Endodermal cell (in vitro differentiated cells): ENCODE measurements around the gene HBG1. TPM values are rescaled to one million over a fixed set of nuclear protein-coding genes. Genes with fewer than 3 reads are reported as not detected.

ENCODE experiments used
- DNase-seq: peaks from one replicate; pipeline ENCODE4 v3.0.0-alpha.2; 2017
- H3K27ac ChIP-seq: 2 replicates; pipeline ENCODE4 v1.5.1; 2013; ENCODE audit warnings: mild to moderate bottlenecking, low read depth, low read length, moderate library complexity
- H3K27me3 ChIP-seq: 2 replicates; pipeline ENCODE4 v1.6.1; 2013; ENCODE audit warnings: mild to moderate bottlenecking, low read length, moderate library complexity; ENCODE audit not compliant: insufficient read depth, control insufficient read depth, poor library complexity, severe bottlenecking
- H3K36me3 ChIP-seq: 2 replicates; pipeline ENCODE4 v1.7.0; 2013; ENCODE audit warnings: mild to moderate bottlenecking, low read length, moderate library complexity; ENCODE audit not compliant: control insufficient read depth, insufficient read depth
- H3K4me1 ChIP-seq: one replicate; pipeline ENCODE4 v1.7.0; 2013; ENCODE audit warnings: low read length; ENCODE audit not compliant: control insufficient read depth, insufficient read depth
- H3K4me3 ChIP-seq: 2 replicates; pipeline ENCODE4 v1.5.1; 2013; ENCODE audit warnings: mild to moderate bottlenecking, low read length, moderate library complexity
- H3K9ac ChIP-seq: 2 replicates; pipeline ENCODE4 v1.6.1; 2013; ENCODE audit warnings: mild to moderate bottlenecking, low read length, moderate library complexity; ENCODE audit not compliant: poor library complexity, severe bottlenecking; ENCODE audit errors: extremely low read depth
- H3K9me3 ChIP-seq: 2 replicates; pipeline ENCODE4 v1.6.1; 2013; ENCODE audit warnings: mild to moderate bottlenecking, low read length, moderate library complexity; ENCODE audit not compliant: control insufficient read depth
- H3K27ac Mint-ChIP-seq: 2 replicates; pipeline ENCODE4 v1.8.0; 2020; ENCODE audit warnings: mixed read lengths
- H3K27me3 Mint-ChIP-seq: 2 replicates; pipeline ENCODE4 v1.8.0; 2021; ENCODE audit warnings: mild to moderate bottlenecking, mixed read lengths; ENCODE audit not compliant: insufficient read depth
- H3K36me3 Mint-ChIP-seq: 2 replicates; pipeline ENCODE4 v1.8.0; 2020; ENCODE audit warnings: low read depth, mixed read lengths
- H3K4me1 Mint-ChIP-seq: 2 replicates; pipeline ENCODE4 v1.8.0; 2020; ENCODE audit warnings: mixed read lengths
- H3K4me3 Mint-ChIP-seq: 2 replicates; pipeline ENCODE4 v1.8.0; 2020; ENCODE audit warnings: mild to moderate bottlenecking, moderate library complexity, mixed read lengths
- H3K9me3 Mint-ChIP-seq: 2 replicates; pipeline ENCODE4 v1.8.0; 2020; ENCODE audit warnings: mild to moderate bottlenecking, mixed read lengths
- WGBS, 2 experiments: methylation state at CpG; one replicate each; pipeline versions ENCODE4 v1.1.5 to v1.1.7; 2013; ENCODE audit warnings: missing lambda C conversion rate in 2 of 2, mixed read lengths in 1 of 2; ENCODE audit not compliant: insufficient coverage in 1 of 2, insufficient read length in 1 of 2; 5-methylcytosine and 5-hydroxymethylcytosine counted together
- total RNA-seq, 2 donors: library from RNA; stranded (reverse); fragmentation: NEBNext Ultra II Directional in 1 of 2; extraction: Animal tissue kit (Norgen Biotek cat#: 25700) in 1 of 2; gene quantifications; 2 replicates in 1 of 2; 3 replicates in 1 of 2; pipeline ENCODE4 v1.2.1, GENCODE V29; 2021
- TF ChIP-seq, protein P1 (sequence below): fragments of 200-600 bp; sonication (generic); conservative IDR thresholded peaks from 2 replicates; pipeline ENCODE4 v1.5.0; 2021; ENCODE audit warnings: antibody characterized with exemption, mild to moderate bottlenecking

Gene HBG1
- total RNA-seq, 2 donors from 2014 or later, result not detected

DNA sequence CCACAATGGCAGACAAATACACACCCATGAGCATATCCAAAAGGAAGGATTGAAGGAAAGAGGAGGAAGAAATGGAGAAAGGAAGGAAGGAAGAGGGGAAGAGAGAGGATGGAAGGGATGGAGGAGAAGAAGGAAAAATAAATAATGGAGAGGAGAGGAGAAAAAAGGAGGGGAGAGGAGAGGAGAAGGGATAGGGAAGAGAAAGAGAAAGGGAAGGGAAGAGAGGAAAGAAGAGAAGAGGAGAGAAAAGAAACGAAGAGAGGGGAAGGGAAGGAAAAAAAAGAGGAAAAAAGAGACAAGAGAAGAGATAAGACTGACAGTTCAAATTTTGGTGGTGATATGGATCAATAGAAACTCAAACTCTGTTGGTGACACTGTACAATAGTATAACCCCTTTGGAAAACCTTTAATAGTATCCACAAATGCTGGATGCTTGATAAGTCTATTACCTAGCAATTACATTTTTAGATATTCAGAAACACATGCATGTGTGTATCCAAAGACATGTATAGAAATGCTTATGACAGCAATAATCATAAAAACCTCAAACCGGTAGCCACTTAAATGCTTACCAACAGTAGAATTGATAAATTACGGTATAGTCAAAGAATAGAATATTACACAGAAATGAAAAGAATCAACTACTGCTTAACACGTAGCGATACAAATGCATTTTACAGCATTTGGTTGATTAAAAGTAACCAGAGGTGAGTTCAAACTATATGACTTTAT is 14.1 kb downstream of the HBG1 start:
- H3K36me3 ChIP-seq, result no peaks in the 10 kb centered on the region
- no peaks in the 10 kb centered on the region for H3K9me3 ChIP-seq
- Mint-ChIP-seq H3K36me3 (no peaks in the 10 kb centered on the region), H3K4me3 (no peak overlapping the region), H3K9me3 (no peaks in the 10 kb centered on the region), H3K27ac (no peak overlapping the region), H3K4me1 (no peaks in the 10 kb centered on the region), H3K27me3 (peaks cover 3% of the 10 kb centered on the region)
- DNase-seq, result no peak
- H3K9ac ChIP-seq, result no peak overlapping the region
- no peak overlapping the region for H3K27ac ChIP-seq
- no peaks in the 10 kb centered on the region for H3K27me3 ChIP-seq
- TF ChIP-seq, protein P1, sequence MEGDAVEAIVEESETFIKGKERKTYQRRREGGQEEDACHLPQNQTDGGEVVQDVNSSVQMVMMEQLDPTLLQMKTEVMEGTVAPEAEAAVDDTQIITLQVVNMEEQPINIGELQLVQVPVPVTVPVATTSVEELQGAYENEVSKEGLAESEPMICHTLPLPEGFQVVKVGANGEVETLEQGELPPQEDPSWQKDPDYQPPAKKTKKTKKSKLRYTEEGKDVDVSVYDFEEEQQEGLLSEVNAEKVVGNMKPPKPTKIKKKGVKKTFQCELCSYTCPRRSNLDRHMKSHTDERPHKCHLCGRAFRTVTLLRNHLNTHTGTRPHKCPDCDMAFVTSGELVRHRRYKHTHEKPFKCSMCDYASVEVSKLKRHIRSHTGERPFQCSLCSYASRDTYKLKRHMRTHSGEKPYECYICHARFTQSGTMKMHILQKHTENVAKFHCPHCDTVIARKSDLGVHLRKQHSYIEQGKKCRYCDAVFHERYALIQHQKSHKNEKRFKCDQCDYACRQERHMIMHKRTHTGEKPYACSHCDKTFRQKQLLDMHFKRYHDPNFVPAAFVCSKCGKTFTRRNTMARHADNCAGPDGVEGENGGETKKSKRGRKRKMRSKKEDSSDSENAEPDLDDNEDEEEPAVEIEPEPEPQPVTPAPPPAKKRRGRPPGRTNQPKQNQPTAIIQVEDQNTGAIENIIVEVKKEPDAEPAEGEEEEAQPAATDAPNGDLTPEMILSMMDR, result no peak
- H3K4me1 ChIP-seq, result no peaks in the 10 kb centered on the region
- 90 to 96% methylated on average over 3 to 5 of the region's 5 CpGs for WGBS, 2 experiments
- H3K4me3 ChIP-seq, result no peak overlapping the region

DNA sequence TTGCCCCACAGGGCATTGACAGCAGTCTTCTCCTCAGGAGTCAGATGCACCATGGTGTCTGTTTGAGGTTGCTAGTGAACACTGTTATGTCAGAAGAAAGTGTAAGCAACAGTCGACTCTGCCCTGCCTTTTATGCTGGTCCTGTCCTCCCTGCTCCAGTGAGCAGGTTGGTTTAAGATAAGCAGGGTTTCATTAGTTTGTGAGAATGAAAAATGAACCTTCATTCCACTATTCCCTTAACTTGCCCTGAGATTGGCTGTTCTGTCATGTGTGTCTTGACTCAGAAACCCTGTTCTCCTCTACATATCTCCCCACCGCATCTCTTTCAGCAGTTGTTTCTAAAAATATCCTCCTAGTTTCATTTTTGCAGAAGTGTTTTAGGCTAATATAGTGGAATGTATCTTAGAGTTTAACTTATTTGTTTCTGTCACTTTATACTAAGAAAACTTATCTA is 15.2 kb downstream of the HBG1 start, which contains the start of gene HBD:
HBD (minus strand) TSS at position 103 of the 454 bp plus-strand sequence; CDS start at position 53, 50 bp downstream.
- no peaks in the 10 kb centered on the region for H3K9me3 Mint-ChIP-seq
- H3K9me3 ChIP-seq, result no peaks in the 10 kb centered on the region

DNA sequence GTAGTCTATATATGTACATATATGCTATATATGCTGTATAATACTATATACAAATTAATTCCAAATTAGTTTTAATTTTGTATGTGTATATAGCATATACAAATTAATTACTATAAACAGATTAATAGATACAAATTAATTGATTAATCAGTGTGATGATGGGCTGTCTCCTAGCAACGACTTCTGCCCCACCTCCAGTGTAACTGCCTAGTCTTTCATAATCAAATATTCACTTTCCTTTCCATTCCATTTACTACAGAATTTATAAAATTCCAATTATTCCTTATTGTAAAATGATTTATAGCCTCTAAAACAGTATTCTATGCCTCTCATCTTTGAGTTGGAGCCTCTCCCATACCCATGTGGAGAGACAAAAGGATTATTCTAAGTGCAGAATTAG is 16.4 kb downstream of the HBG1 start:
- Mint-ChIP-seq H3K9me3 (no peaks in the 10 kb centered on the region), H3K27ac (no peak overlapping the region), H3K4me1 (no peaks in the 10 kb centered on the region), H3K36me3 (no peaks in the 10 kb centered on the region), H3K4me3 (no peak overlapping the region), H3K27me3 (peaks cover 1% of the 10 kb centered on the region)
- Histone ChIP-seq H3K9ac (no peak overlapping the region), H3K27me3 (no peaks in the 10 kb centered on the region), H3K4me1 (no peaks in the 10 kb centered on the region), H3K9me3 (no peaks in the 10 kb centered on the region), H3K36me3 (no peaks in the 10 kb centered on the region), H3K4me3 (no peak overlapping the region), H3K27ac (no peak overlapping the region)
- TF ChIP-seq, protein P1, result no peak
- DNase-seq, result no peak
- WGBS, 2 experiments, result 83% methylated on average over 1 of the region's 1 CpG; no CpG with 5 or more reads in 1 of the 2 experiments

More for the DNA sequence above, 15.2 kb downstream of the HBG1 start, which contains the start of gene HBD:
- no peak for DNase-seq
- Mint-ChIP-seq H3K27ac (no peak within 1 kb of the TSS), H3K36me3 (no peaks in the 10 kb centered on the region), H3K27me3 (peaks cover 1% of the 10 kb centered on the region), H3K4me1 (no peaks in the 10 kb centered on the region), H3K4me3 (no peak within 1 kb of the TSS)
- H3K27ac ChIP-seq, result no peak within 1 kb of the TSS
- no peaks in the 10 kb centered on the region for H3K4me1 ChIP-seq
- no peak within 1 kb of the TSS for H3K9ac ChIP-seq
- no peak within 1 kb of the TSS for H3K4me3 ChIP-seq
- H3K36me3 ChIP-seq, result no peaks in the 10 kb centered on the region
- WGBS, 2 experiments, result 83 to 97% methylated on average over 1 to 2 of the region's 2 CpGs
- no peaks in the 10 kb centered on the region for H3K27me3 ChIP-seq
- TF ChIP-seq, protein P1, result no peak
